Erythroblast (primary cell): ENCODE data around the gene CENPX.
"Not testable (repeated sequence)": the region's sequence is repeated elsewhere in the genome, so short reads cannot be mapped to it uniquely, and the experiment has no call there.

Experiments
- DNase-seq, 2 experiments: peaks; one replicate each; lab custom pipeline; 2025; lab: John Stamatoyannopoulos, UW
- GATA1 ChIP-seq: IDR thresholded peaks from 2 replicates; pipeline ENCODE4 v1.6.1; 2011; ENCODE audit warnings: low read depth, mild to moderate bottlenecking, control low read depth, low read length, moderate library complexity
- POLR2A ChIP-seq: IDR thresholded peaks from 2 replicates; pipeline ENCODE4 v1.6.1; 2011; ENCODE audit warnings: mild to moderate bottlenecking, low read length

The CENPX gene

DNA sequence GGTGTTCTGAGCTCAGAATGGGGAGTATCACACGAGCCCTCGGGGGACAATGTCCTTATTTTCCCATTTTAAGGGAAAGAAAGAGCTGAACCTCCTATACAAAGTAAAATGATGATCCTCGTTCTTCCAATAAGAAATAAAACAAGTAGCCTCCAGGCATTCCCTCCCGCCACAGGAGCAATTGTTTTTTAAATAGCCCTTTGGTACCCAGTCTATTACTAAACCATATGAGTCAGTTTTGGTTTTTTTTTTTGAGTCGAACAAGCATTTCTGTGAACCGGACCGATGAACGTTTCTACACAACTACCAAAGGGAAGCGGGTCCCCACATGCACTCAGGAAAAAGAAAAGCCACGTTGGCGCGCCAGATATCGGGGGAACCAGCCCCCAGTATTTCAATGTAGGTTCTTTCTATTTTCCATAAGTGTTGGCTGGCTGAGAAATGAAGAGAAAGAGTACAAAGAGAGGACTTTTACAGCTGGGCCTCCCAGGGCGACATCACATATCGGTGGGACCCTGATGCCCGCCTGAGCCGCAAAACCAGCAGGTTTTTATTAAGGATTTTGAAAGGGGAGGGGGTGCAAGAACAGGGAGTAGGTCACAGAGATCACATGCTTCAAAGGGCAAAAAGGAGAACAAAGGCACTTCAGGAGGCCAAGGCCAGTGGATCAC, 18.6 kb upstream of the CENPX start:
- TF ChIP-seq GATA1: no peak
- DNase-seq: no peak

- DNase-seq: no peak
- TF ChIP-seq GATA1 (no peak), POLR2A (no peak)
Observed at GRCh38 chr17:82039695-82040299, 17.1 kb upstream of the CENPX start.

- not testable (repeated sequence) for DNase-seq
Observed at GRCh38 chr17:82038796-82039409, 16.2 kb upstream of the CENPX start.

DNA sequence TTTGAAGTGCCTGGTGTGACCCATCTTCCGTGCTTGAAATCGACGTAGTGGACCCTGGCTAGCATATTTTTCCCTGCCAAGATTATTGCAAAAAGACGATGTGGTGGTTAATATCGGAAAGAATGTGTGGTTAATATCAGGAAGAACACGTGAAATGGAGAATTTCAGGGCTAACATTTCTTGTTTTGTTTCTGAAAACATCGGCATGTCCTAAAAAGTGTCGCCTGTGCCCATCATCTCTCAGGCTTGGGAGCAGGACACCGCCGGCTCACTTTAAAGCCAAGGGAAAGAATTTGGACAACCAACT, 15.2 kb upstream of the CENPX start:
- DNase-seq: no peak
- no peak for TF ChIP-seq GATA1
- TF ChIP-seq POLR2A: no peak

DNA sequence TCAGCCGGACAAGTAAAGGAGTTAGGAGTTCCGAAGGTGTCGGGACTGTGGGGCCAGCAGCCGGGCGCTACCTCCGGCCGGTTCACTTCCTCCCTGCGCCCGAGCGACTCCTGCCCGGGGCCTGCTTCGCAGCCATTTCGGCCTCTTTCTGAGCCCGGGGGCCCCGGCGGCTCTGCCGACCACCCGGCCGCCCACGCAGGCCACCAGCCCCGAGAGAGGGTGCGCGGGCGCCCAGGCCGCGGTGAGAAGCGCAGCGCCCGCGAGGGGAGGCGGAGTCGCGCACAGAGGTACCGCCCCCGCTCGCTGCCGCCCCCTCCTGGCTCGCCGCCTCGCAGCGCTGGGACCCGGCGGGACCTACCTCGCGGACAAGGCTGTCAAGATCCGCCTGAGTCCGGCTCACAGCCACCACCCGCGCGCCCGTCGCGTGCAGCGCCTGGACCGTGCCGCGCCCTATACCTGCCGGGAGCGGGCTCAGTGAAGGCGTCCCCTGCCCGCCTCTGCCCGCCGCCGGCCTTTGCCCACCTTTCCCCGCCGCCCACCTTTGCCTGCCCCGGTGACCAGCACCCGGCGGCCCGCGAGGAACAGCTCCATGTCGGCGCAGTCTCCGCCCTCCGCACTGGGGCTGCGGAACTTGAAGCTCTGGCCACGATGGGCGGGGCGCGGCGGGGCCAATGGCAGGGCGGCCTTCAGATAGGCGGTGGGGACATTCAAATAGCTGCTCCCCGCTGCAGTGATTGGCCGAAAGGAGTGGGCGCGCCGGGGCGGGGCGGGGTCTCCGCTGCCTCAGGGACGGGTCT, 14.6 kb upstream of the CENPX start, which contains the start of gene DCXR:
Gene DCXR, minus strand, starts transcription at position 606 of the 797 bp plus-strand sequence. Its CDS starts 15 bp downstream, at position 591.
- TF ChIP-seq GATA1 (no peak), POLR2A (peak; percentile 90)

DNA sequence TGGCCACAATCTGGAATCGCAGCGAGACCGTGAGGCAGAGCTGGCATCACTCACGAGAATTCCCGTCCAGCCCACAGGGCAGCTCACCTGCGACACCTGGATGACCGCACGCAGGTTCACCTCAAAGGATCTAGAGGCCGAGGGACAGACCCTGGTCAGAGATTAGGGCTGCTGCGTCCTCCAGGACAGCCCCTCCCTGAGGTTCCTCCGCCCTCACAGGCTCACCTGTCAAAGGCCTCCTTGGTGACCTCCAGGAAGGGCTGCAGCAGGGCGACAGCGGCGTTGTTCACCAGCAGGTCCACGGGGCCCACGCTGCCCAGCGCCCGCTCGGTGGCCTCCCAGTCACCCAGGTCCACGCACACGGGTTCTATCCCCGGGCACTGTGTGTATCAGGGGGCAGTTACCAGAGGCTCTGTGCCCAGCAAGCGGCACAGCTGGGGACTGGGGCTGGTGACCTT, 14.0 kb upstream of the CENPX start:
- DNase-seq: peak in 1 of 2 experiments; percentile 50
- no peak for TF ChIP-seq GATA1
- no peak for TF ChIP-seq POLR2A

More for the DNA sequence above, 14.6 kb upstream of the CENPX start, which contains the start of gene DCXR:
- DNase-seq: peak; percentile 97 to 98

DNA sequence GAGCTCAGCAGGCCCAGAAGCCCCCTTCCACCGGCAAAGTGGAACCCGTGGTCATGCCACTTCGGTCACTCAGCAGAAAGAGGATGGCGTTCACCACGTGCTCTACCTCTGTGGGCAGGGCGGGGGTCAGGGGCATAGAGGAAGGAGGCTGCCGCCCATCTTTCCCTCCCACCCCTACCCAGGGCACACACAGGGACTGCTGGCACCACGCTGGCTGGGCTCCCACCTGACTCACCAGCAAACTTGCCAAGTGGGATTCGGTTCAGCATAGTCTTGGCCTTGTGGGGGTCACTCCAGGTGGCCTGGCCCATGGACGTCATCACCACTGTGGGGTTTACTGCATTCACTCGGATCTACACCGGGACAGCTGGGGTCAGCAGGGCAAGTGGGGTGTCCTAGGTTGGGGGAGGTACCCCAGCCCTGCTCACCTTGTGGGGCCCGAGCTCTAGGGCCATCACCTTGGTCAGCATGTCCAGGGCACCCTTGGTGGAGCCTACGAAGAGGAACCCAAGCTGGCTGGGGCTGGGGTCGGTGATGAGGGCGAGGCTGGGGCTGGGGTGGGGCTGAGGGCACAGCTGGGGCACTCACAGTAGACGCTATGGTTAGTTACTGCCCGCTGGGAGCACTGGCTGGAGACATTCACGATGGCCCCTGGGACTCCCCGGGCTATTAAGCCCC, 13.4 kb upstream of the CENPX start:
- no peak for DNase-seq
- TF ChIP-seq POLR2A (no peak), GATA1 (no peak)

GRCh38 chr17:82035488-82035887, 12.8 kb upstream of the CENPX start:
- TF ChIP-seq POLR2A: no peak
- TF ChIP-seq GATA1: no peak

DNA sequence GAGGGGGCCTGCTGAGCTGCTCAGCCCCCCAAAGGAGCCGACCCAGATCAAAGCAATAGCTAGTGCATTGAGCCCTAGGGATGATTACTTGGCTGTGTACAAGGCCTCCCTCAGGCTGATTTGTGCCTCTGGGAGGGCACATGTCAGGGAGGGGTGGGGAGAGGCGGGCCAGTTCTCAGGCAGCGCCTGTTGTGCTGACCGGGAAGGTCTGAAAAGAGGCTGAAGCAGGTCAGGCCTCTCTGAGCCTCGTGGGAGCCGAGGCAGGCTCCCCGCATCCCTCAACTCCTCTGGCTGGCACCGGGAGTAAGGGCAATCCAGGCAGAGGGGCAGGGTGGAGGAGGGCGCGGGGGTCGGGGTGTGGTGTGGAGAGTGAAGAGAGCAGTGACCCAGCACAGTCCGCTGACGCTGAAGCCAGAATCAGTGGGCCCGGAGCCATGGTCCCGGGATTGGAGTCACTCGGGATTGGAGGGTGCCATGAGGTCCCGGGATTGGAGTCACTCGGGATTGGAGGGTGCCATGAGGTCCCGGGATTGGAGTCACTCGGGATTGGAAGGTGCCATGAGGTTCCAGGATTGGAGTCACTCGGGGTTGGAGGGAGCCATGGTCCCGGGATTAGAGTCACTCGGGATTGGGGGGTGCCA, 11.8 kb upstream of the CENPX start:
- TF ChIP-seq POLR2A: no peak
- TF ChIP-seq GATA1: no peak
- DNase-seq: no peak

More at GRCh38 chr17:82035488-82035887, 12.8 kb upstream of the CENPX start:
- DNase-seq: no peak

GRCh38 chr17:82033359-82034085, 10.8 kb upstream of the CENPX start:
- TF ChIP-seq GATA1 (no peak), POLR2A (no peak)
- DNase-seq: no peak

- DNase-seq: peak; percentile 60
- no peak for TF ChIP-seq POLR2A
- no peak for TF ChIP-seq GATA1
Observed at GRCh38 chr17:82031885-82032627, 9.4 kb upstream of the CENPX start.
